GM19397 (cell line): Measurements from ENCODE around the gene IGFALS.
A peak's percentile ranks its signal among the peaks of the same experiment; 100 is the strongest.

ENCODE experiments used
- ATAC-seq: cut with Tn5 transposase; IDR thresholded peaks from one replicate; pipeline ENCODE4 v1.9.1; 2021; ENCODE audit warnings: mild to moderate bottlenecking, moderate library complexity; ENCODE audit not compliant: unreplicated experiment

The IGFALS gene

DNA sequence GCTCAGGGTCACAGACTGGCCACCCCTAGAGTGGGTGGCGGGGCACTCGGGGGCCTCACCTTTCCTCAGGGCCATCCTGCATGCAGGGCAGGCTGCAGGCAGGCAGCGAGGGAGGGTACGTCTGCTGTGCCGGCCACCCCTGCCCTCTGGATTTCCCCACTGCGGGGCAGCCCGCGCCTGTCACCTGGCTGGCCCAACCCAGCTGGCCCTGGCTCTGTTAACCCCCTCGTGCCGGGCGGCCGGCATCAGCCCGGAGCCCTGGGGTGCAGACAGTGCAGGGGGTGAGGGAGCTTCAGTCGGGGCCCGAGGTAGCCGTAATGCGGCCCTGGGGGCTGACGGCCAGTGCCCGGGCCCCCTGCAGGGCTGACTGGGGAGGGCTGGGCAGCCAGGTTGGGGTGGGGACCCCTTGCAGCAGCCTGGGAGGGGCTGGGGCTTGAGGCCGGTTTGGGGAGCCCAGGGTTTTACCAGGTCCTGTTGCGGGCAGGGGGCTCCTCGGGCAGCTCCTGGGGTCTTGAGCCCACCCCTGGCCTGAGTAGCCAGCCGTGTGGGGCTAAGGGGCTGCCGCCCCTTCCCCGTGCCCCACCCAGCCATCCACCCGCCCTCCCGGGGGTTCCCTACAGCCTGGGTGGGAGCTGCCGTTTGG lies at the start of gene IGFALS:
TSS of gene IGFALS (minus strand) at position 128 of the 643 bp plus-strand sequence. CDS start at position 75, 53 bp downstream.
- no peak for ATAC-seq

DNA sequence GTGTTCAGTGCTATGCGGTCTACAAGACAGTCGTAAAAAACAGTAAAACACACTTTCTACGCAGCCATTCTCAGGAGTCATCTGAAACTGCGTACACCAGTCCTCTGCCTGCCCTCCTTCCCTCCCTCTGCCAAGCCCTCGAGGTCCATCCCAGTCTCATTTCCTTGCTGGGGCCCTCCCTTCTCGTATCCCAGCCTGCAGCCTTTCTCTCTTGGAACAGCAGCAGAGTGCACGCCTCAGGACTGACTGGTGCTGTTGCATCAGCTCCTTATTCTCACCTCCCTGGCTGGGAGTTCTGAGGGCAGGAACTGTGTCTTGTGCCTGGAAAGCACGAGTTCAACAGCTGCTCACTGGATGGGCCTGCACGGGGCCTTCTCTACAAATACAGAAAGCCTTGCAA lies 46.0 kb upstream of the IGFALS start:
- ATAC-seq: no peak

DNA sequence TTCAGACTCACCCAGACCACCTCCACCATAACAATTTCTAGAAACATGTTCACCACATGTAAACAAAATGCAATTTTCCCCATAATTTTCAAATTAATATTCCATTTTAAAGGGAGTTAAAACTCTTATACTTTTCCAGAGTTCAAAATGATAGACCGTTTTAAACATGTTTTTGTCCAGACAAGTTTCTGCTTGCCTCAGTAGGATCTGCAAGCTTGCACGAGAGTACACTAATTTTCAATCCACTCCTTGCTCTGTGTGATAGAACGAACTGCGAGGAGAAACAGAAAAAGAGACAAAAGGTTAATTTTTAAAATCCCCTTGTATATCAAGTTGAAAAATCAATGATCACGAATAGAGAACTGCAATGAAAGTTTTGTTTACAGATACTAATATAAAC lies 40.6 kb upstream of the IGFALS start:
- no peak for ATAC-seq

DNA sequence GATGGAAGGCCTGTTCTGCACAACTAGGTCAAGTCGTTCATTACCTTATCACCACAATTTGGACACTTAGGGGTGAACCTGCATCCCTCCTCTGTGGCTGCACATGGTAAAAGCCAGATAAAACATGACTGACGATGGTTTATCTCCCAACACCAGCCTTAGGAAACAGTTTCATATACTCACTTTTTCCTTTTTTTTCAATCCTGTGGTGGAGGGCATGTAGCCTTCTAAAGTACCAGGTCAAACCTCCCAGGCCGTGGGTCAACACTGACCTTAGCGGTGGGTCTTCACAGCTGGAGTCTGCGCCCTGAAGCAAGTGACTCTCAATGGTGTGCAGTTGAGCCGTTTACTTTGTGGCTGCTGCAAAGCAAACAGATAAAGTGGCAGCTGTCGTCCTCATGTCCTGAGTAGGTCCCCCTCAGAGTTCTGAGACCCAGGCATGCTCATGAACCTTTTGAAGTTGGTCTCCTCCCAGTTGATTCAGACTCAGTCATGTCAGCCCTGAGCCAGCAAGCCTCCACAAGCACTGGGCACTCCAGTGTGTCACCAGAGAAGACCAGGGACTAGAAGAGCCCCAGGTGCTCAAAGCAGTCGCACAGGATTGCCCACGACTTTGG lies 39.4 kb upstream of the IGFALS start:
- ATAC-seq: no peak

DNA sequence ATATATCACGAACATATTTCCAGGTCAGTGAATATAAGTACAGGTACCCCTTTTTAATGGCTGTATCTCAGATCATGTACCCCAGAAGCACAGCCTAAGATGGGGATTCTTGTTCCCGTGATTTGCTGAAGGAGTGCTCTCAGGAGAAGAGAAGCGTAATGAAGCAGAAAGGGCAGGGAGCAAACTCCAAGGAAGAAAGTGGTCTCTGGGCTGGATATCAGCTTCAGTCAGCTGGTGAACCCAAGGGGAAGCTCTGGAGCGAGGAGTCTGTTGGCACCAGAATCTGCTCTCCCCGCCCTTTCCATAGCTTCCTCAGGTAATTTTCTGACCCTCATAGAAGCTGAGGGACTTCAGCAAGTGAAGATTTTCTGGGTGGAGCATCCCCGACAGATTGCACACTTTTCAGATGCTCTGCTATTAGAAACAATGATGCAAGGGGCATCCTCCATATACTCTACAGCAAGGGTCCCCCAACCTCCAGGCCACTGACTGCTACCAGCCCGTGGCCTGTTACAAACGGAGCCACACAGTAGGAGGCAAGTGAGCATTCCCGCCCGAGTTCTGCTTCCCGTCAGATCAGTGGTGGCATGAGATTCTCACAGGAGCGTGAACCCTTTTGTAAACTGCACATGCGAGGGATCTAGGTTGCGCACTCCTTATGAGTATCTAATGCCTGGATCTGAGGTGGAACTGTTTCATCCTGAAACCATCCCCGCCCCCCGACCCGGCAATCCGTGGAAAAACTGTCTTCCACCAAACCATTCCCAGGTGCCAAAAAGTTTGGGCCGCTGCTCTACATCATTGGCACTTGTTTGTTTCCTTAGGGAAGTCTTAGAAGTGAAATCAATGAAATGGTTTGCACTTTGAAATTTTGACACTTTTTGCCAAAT lies 37.9 kb upstream of the IGFALS start:
- no peak for ATAC-seq

DNA sequence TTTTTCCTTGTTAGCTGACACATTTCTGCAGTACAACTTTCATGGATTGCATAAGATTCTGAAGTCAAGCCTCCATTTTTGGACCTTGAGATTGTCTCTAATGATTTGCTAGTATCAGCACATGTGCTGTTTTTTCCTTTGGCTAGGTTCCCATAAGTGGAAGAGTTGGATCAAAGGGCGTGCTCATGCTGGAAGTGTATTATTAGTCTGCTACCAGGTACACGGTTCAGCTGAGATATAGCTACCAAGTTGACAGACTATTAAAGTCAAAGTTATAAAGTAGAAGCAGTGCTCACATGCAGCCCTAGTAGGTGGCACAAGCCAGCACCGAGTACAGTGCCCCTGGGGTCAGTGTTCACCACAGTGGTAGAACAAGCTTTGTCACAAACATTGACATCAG lies 36.7 kb upstream of the IGFALS start:
- no peak for ATAC-seq

DNA sequence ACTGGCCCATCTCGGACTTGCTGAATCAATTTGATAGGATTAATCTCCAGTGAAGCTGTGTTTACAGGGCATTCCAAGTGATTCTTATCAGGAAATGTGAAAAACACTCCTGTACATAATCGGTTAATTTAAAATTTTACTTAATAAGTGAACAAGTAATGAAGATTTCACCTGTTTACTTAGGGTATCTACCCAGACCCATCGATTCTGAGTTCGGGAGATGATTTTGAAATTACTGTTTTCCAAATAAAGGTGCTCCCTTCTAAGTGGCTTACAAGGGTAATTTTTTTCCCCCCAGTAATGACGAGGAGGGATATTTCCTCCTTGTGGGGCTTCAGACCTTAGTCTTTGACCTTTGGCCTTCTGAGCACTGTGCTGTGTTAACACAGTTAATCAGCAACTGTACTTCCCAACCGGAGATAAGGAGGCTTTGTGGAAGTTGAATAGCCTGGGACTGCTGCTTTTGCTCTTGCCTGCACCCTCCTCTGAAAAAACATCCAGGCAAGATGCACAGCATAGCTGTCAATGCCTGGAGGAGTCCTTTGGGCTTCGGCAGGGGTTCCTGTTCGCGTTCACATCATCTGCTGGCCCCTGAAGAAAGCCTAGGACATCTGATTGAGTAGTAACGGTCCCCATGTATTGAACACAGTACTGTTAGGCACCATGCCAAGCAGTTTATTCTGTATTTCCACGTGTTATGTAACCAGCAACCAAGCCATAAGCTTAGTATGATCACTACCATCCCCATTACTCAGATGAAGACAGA lies 35.3 kb upstream of the IGFALS start:
- ATAC-seq: no peak

DNA sequence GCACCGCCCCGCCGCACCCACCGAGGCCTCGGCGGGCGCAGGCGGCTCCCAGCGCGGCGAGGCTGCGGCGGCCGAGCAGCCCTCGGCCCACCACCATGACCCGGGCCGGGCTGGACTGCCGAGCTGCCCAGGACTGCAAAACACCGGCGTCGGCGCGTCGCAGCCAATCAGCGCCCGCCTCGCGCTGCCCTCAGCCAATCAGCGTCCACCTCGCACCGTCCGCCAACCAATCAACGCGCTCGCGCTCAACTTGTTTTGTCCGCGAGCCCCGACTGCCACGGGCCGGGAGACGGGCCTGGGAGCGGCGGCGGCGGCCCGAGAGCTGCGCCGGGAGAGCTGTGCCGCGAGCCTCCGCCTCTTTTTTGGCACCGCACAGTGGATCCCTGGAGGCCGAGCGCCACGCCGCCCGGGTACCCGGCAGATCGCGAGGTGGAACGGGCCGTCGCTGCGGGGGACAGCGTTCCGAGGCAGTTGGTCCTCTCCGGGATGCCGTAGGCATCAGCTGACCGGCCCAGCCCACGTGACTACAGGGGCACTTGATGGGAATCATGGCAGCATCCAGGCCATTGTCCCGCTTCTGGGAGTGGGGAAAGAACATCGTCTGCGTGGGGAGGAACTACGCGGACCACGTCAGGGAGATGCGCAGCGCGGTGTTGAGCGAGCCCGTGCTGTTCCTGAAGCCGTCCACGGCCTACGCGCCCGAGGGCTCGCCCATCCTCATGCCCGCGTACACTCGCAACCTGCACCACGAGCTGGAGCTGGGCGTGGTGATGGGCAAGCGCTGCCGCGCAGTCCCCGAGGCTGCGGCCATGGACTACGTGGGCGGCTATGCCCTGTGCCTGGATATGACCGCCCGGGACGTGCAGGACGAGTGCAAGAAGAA lies 33.4 kb upstream of the IGFALS start, which contains the start of the genes FAHD1 and HAGH:
TSS of gene FAHD1 (plus strand) at position 516 of the 883 bp plus-strand sequence. CDS start at position 549, 33 bp downstream.
TSS of gene HAGH (minus strand) at position 135 of the 883 bp plus-strand sequence. CDS start at position 97, 38 bp downstream.
- ATAC-seq: peak; percentile 83

DNA sequence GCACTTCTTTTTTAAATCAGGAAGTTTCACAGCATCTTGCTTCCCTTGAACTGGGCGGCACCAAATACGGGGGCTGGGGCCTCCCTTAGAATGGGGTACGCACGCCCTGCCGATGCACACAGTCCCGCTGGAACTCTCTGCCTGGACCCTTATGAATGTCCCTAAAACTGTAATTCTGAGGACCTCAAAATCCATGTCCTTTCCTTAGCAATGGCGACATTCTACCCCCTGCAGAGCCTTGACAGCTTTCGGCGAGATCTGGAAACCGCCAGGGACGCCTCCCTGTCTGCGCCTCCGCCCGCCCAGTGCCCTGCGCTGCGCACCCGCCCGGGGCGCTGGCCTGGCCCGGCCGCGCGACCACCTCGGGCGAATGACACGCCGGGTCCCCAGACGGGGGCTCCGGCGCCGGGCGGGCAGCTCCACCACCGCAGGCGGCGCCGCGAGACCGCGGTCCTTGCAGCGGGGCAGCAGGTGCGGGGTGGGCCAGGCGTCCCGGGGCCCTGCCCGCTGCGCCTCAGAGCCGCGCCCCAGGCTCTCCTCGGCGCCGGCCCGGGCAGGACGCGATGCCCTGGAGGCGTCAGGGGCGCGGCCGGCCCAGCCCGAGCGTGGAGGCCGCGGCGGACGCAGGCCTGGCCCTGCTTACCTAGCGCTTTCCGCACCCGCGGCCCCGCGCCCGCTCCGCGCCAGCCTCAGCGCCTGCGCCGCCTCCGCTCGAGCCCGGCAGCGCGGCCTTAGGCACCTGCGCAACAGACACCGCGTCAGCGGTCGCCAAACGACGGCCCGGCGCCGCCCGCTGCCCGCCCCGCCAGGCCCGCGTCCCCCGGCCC lies 32.6 kb upstream of the IGFALS start:
- ATAC-seq: peak; percentile 52

DNA sequence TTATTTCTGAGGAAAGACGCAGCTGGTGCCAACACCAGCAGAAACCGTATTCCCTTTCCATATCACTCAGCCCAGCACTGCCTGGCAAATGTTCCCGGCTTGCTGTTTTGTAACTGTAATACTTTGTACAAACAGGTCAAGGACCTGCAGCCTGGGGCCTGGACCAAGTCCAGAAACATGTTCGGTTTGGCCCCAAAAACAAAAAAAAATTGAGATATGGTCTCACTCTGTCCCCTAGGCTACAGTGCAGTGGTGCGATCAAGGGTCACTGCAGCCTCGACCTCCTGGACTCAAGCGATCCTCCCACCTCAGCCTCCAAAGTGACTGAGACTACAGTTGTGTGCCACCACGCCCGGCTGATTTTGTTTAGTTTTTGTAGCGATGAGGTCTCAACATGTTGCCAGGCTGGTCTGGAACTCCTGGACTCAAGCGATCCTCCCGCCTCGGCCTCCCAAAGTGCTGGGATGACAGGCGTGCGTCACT lies 31.9 kb upstream of the IGFALS start:
- ATAC-seq: no peak

DNA sequence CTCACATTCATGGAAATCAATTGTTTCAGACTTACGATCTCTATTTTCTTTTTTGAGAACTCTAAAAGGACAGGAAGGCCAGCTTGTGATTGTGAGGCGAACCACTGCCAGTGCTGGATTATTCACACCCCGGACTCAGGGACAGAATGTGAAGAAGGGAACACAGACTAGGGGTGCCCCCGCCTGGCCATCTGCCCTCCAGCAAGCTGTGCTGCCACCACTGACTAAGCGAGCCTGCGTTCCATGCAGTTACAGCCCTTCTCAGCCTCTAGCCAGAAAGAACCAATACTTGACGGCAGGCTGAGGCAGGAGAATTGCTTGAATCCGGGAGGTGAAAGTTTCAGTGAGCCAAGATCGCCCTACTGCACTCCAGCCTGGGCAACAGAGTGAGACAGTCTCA lies 30.3 kb upstream of the IGFALS start:
- ATAC-seq: no peak

DNA sequence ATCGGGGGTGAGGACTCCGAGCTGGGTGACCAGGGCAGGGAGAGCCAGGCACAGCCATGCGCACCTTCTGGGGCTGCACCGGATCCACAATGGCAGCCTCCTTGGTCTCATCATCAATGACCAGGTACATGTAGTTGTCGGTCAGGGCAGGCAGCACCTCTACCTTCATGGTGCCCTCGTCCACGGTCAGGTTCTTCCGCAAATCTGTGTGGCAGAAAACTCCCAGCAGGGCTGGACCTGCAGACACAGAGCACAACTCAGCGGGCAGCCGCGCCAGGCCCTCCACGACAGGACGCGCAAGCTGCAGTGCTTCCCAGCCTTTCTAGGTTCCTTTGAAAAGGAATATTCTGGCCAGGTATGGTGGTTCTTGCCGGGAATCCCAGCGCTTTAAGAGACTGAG lies 29.3 kb upstream of the IGFALS start:
- no peak for ATAC-seq

DNA sequence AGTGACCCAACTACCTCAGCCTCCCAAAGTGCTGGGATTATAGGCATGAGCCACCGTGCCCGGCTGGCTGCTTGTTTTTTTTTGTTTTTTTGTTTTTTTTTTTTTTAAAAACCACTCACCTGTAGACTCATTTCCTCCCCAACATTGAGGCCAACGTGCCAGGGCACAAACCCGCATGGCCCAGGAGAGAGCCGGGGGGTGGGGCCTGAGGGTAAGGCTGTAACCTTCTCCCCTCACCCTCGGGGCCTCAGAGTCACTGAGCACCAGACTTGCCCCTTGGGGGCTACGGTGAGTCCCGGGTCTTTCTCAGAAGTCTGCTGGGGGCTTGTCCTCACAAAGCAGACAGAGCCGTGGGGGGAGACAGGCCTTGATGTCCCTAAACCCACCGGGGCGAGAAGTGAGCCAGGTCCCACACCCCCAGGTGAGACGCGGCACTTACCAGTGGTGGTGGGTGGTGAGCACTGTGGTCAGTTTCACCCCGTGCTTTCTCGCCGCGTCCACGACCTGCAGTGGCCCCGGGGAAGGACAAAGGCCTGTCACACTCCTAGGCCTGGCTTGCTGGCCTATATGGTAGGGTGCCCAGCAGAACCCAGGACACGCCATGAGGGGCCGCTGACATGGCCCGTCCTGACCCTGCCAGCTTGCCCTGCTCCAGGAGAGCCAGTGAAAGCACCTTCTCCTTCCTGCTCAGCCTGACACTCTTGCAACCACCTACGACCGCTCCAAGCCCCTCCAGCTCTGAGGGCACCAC lies 28.5 kb upstream of the IGFALS start:
- no peak for ATAC-seq

DNA sequence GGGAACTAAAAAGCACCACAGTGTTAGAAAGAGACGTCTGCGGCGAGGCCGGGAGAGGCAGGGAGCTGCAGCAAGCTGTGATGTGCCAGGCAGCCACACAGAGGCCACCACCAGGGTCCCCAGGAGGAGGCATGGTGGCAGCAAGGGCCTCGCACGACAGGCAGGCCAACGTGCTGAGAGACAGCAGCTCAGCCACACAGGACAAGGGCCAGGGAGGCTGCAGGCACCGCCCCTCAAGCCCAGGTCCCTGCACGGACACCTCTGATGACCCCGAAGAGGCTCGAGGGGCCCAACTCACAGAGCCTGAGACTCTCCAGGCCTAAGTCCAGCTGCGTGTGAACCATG lies 27.4 kb upstream of the IGFALS start:
- ATAC-seq: no peak

DNA sequence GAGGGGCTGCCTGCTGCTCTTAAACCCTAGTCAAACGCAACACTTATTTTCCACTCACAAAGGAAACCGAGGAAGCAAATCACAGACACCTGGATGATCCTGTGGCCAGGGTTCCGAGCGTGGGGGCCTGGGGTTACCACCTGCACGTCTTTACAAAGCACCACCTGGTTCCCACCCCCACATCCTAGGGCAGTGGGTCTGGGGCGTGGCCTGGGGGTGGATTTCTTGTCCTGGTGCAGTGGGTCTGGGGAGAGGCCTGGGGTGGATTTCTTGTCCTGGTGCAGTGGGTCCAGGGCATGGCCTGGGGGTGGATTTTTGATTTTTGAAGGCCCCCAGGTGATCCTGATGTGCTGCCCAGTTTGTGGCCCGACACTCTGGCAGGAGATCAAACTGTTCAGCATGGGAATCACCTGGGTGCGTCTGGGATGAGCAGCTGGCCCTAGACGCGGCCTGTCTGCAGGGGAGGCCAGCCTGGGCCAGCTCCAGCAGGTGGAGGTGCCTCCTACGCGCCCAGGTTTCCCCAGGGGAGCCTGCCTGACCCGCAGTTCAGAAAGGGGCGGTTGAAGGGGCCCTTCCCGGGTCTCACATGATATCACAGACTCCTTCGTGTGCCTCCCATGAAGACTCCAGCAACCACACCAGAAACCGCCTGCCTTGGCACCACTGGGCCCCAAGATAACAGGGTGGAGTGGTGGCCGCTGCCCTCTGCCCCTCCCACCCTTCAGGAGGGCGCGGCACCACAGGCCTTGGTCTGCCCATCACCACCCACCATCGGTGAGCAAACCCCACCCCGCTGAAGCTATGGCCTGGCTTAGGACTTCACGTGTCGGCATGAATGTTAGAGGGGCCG lies 26.8 kb upstream of the IGFALS start:
- ATAC-seq: no peak

DNA sequence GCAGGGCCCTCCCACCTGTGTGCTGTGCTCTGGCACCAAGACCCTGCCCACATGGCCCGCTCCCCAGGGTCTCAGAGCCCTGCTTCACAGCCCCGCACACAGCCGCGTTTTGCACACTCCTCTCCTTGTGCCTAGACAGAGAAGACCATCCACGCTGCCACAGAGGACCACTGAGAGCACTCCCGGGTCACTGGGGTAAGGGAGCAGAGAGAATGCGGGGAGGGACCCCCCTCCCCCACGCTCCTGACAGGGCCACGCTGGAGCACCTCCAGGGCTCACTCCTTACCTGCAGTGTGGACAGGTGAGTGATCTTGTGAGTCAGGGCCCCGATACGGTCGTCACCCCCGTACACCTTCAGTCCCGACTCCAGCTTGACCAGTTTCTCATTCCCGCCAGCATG lies 26.1 kb upstream of the IGFALS start:
- no peak for ATAC-seq

DNA sequence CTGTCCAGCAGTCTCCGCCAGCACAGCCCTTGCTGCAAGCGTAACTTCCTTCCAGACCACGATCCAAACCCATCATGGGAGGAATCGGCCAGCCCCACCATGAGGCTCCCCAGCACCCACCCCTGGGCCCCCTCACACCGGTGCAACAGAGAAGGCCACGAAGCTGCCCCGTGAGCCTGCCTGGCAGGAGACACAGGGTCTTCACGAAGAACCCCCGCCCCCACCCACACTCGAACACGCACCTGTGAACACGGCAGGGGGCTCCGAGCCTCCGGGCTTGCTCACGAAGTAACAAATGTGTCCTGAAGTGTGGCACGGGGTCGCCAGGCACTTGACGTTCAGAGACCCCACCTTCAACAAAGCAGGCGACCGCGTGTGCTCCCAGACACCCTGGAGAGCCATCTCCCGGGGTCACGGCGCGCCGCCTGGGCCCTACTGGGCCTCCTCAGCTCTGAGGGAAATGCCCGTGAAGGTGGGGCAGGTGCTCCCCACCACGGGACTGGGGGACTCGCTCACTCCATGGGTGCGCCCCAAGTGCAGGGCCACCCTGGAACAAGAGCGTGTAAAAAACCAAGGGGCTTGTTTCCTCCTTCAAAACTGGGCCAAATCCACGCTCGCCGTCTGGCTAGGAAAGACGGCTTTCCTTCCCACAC lies 25.5 kb upstream of the IGFALS start:
- ATAC-seq: no peak
